Hematopoietic multipotent progenitor cell (in vitro differentiated cells): ENCODE results near the gene MICAL3. TPM values are rescaled to one million over a fixed set of nuclear protein-coding genes. Genes with fewer than 3 reads are reported as not detected.
"Not testable (repeated sequence)": the region's sequence is repeated elsewhere in the genome, so short reads cannot be mapped to it uniquely, and the experiment has no call there.

Experiments
- DNase-seq, 3 donors: peaks; one replicate each; pipeline ENCODE4 v3.0.0-alpha.2; 2011 to 2015; ENCODE audit warnings: low read depth in 2 of 3, low spot score in 2 of 3
- total RNA-seq: library from RNA; depleted of rRNA; stranded (reverse); fragments of >200 nt; gene quantifications from one replicate; pipeline ENCODE4 v1.2.3, GENCODE V29; 2012

MICAL3 gene
- total RNA-seq, 1 donor: 15.9 TPM

DNA sequence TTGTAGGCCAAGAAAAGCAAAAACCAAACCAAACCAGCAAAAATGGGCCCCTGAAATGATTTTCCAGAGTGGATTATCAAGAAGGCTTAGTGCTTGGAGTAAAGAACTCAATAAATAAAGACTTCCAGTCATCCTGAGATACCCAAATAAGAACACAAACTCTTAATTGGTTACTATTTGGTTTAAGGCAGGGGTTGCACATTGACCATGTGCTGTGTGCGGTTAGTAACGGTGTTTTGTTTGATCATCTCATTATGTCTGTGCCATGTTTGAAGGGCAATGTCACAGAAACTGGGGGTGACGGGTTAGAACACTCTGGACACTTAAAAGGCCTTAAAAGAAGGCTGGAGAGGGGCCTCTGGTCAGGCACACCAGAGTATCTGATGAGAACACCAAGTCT lies 9.7 kb upstream of the MICAL3 start:
- DNase-seq: no peak

DNA sequence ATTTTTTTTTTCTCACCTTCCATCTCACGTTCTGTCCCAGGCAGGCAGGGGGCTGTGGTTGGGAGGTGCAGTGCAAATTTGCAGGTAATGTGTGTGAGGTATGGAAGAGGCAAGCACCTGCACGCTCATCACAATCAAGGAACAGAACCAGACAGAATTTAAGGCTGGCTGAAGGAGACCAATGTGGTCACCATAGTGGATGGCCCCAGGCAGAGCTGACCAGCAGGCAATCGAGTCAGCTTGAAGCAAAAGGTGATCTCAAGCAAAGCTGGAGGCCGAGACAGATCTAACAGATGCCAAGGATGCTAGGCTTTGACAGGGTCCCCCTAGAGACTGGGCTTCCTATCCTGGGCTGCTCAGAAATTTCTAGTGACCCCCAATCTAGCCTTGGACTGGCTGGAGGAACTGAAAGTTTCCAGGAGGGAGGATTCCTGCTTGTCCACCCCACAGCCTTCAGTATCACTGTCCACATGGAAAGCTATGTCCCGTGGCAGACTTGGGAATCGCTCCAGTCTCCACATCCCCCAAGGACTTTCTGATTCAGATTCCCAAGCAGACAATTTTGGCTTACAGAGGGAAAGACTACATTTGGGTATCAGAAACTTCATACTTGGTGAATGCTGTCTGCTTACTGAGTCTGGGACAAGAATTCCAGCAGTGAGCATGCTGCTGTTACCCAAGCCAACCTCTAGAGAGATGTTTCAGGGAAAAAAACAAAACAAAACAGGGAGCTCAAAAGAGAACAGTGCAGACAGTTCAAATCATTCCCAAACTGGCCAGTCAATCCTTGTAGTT lies 9.0 kb upstream of the MICAL3 start:
- no peak for DNase-seq

DNA sequence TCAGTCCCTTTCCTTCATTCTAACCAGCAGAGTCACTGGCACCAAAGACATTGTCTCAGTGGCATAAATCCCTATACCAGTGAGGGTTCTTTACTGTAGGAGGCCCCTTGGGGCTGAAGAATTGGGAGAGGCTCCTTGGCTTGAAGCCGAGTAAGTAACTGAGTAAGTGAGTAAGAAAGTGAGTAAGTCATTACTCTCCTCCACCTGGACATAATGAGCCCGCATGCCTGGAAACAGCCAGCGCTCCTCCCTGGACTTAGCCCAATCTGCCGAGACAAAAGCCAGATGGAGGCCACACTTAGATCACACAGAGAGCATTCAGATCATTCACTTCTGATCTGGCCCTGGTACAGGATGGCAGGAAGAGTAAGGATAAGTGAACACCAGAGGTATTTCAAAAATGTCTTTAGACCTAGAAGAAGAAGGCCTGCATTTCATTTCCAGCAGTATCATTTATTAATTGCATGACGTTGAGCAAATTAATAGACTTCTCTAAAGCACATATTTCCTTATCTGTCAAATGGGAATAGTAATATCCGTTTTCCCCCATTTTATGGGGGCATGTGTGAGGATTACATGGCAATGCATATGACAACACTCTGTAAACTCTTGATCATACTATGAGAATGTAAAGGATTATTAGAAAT lies 8.2 kb upstream of the MICAL3 start:
- no peak for DNase-seq

DNA sequence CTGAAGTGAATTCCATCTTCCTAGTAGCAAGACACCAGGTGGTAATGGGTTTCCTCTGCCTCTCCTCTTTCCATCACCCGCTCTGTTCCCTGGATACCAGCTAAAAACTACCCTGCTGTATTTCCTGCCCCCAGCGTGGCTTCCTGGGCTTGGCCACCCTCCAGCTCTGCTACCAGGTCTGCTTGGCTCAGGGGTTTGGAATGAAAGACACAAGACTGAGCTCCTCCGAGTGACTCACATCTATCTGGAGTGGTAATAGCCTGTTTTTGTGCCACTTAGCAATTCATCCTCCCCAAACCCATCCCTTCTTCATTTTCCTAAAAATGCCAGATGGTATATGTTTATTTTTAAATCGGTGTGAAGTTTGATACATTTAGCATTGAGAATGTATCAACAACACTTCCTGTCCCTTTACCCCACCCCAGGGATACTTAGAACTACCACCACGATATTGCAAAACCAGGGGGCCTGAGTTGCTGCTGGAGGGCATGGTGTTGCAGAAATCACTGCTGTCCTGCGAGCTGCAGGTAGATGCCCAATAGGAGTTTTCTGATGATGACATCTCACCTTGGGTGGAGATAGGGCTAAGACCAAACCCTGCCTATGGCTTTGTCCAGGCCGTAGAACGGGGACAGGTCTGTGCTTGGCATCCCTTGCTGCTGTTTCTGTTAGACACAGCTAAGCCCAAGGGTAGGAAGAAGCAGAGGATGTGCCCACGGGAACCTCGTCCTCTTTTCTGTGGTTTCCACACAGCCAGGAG lies 7.5 kb upstream of the MICAL3 start:
- DNase-seq: no peak

DNA sequence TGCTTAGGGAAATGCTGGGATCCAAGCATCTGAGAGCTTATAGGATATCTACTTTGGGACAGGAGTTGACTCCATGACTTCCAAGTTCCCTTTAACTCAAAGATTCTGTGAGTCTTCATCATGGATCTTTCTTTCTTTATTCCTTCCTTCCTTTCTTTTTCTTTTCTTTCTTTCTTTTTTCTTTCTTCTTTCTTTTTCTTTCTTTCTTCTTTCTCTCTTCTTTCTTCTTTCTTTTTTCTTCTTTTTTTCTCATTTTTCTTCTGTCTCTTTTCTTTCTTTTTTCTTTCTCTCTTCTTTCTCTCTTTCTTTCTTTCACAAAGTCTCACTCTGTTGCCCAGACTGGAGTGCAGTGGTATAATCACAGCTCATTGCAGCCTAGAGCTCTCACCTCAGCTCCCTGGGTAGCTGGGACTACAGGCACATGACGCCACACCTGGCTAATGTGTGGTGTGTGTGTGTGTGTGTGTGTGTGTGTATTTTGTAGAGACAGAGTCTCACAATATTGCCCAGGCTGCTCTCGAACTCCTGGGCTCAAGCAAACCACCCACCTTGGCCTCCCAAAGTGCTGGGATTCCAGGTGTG lies 5.4 kb upstream of the MICAL3 start:
- DNase-seq: no peak

DNA sequence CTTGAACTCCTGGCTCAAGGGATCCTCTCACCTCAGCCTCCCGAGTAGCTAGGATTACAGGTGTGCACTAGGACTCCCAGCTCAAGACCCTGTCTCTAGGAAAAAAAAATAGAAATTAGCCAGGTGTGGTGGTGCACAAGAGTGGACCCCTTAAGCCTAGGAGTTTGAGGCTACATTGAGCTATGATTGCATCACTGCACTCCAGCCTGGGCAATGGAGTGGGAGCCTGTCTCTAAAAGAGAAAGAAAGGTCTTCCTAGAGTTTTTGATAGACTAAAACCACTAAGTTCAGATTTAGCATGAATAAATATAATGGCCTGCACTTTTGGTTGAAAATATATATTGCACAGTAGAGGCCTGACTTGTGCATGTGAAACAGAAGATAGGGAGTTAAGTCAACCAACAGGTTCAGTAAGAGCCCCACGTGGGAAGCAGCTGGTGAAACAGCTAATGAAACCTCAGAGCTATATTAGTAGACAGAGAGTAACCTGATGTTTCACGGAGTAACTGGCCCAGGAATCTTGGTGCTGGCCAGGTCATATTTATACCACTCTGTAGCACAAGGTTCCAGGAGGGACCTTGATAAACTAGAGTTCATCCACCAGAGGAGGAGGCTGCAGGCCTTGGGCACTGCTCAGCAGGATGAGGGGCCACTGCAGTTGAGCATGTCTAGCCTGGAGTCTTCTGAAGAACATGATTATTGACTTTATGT lies 4.6 kb upstream of the MICAL3 start:
- no peak for DNase-seq

DNA sequence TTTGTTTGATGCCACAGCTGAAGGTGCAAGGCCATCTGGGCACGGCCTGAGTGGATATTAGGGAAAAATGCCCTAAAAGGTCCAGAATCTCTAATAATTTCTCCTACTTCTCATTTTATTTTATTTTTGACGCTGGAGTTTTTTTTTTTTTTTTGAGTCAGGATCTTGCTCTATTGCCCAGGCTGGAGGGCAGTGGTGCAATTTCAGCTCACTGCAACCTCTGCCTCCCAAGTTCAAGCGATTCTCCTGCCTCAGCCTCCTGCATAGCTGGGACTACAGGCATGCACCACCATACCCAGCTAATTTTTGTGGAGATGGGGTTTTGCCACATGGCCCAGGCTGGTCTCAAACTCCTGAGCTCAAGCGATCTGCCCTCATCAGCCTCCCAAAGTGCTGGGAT lies 1.5 kb upstream of the MICAL3 start:
- not testable (repeated sequence) for DNase-seq

DNA sequence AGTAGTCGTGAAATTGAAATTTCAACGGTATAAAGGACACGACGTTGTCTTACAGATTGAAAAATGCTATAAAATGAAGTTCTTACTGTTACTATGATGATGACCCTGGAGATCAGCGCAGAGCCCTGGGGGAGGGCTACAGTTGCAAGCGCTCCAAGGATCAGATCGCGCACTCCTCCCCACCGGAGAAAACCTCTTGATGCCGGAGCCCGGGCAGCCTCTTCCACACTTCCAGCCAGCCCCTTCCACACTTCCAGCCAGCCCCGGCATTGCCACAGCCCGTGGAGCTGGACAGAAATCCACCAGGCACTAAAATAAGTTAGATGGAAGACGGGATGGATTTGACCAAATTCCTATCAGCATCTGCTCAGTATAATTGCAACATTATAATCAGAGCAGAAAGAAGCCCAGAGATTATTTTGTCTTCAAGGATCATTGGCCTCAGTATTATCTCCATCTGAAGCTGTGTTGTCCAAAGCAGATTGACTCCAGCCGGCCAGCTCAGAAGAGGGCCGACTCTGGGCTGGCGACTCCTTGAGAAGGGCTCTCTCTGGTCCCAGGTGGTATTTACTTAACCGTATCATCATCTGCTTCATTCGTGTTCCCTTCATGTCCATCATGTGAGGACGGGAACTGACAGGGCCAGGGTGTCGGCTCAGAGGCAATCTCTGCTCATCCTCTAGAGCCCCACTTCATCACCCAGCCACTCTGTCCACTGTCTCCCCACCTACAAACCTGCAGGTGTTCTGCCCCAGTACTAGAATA lies 777 bp upstream of the MICAL3 start:
- no peak for DNase-seq

DNA sequence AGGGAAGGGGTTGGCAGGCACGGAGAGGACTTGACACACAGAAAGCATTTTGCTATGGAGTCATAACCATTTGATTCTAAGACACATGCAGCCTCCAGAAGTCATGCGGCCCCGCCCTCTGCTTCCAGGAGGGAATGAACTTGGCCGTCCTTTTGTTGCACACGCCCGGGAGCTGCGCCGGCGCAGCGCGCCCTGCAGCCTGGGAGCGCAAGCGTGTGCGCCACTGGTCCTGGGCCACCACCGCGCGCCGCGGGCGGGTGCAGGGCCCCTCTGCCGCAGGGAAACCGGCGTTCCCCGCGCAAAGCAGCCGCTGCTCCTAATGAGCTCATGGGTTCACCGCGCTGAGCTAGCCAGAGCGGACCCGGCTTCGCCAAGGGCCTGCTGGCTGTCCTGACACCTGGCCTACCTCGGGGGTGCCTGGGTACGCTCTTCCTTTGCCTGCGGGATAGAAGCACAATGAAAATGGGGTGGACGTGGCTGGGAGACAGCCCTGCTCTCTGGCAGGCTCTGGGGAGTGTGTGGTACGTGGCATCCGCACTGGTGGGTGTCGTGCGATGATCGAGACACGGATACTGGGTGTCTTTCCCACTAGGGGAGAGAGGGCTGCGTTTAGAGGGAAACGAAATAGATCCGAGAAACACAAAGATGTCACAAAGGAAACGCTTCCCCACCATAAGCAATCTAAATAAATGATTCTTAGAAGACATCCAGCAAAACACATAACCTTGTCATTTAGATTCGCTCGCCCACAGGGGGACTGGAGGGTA lies 669 bp downstream of the MICAL3 start:
- DNase-seq: peak in 2 of 3 donors; percentile 38 to 41

DNA sequence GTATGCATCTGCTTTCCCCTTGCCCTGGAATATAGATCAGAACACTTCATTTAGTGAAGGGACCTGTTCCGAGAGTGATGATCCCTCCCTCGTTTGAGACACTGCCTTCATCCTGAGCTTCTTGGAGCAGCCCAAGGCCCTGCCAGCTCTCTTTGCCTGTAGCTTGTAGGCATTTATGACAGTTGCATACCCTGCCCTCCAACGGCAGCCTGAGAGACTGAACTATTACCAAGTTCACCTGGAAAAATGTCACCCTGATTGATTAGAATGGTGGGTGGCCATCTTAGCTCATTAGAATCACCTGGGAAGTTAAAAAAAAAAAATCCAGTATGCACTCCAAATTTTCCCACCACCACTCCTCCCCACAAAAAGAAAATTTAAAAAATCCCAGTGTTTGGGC lies 1.5 kb downstream of the MICAL3 start:
- no peak for DNase-seq

DNA sequence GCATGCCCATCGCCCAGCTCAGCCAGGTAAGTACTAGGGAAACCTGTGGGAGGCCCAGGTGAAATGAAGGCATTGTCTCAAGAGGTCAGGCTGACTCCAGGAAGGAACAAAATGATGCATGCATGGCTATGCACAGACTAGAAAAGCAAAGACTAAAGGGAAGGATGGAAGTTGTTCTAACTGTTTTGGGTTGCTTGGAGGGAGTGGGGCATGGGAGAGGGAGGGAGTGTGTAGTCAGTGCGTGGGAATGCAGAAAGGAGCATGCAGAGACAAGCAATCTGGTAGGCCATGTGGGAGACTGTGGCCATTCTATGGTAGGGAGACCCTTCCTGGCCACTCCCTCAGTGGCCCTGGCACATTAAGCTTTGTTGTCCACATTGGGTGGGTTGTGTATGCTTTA lies 2.9 kb downstream of the MICAL3 start:
- no peak for DNase-seq

DNA sequence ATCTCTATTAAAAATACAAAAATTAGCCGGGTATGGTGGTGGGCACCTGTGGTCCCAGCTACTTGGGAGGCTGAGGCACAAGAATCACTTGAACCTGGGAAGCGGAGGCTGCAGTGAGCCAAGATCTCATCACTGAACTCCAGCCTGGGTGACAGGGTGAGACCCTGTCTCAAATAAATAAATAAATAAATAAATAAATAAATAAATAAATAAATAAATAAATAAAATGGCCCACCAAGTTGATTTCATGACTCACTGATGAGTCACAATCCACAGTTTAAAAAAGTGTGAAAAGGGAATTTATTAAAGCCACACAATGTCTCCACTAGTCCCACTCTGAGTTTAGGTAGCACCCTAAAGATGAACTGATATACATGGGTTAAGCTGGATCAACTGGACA lies 3.6 kb downstream of the MICAL3 start:
- not testable (repeated sequence) for DNase-seq

DNA sequence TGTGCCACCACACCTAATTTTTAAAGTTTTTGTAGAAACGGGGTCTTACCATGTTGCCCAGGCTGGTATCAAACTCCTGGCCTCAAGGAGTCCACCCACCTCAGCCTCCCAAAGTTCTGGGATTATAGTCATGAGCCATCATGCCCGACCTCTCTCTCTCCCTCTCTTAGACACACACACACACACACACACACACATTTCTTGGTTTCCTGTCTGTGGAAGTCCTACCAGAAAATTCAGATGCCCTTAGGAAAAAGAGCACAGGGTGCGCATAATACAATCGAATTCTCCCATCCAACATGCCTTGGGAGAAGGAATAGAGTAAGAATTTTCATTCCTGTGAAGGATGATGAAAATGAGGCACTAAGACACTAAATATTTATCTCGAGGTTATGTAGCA lies 10.4 kb downstream of the MICAL3 start:
- no peak for DNase-seq

DNA sequence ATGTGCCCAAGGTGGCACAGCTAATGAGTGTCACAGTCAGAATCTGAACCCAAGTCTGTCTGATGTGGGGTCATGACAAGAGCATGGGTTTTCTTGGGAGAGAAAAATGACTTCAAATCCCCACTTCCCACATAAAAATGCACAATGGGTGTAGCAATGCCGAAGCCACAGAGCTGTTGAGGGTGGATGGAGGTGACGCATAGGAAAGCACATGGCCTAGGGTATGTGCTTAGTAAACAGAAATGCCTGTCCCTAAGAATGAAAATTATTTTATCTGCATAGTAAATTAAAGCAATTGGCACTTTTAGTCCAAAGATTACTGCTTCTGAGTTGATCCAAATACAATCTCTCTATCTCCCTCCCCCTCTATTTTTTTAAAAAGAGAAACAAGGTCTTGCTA lies 10.9 kb downstream of the MICAL3 start:
- no peak for DNase-seq

DNA sequence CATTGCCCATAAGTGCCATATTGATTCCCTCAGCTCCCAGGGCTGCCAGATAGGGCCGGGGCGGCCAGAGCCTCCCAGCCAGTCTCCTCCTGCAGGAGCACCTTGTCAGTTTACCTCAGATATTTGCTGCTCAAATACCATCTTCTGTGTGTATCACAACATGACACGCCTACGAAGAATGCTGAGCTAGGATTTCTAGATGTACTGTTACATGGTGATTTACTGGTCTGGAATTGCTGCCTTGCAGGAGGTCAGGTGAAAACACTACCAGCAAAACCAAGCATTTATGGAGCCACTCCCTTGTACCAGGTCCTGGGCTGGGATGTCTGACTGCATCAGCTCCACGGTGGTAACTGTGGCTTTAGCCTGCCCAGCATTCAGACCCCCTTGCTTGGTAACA lies 11.8 kb downstream of the MICAL3 start:
- DNase-seq: no peak

DNA sequence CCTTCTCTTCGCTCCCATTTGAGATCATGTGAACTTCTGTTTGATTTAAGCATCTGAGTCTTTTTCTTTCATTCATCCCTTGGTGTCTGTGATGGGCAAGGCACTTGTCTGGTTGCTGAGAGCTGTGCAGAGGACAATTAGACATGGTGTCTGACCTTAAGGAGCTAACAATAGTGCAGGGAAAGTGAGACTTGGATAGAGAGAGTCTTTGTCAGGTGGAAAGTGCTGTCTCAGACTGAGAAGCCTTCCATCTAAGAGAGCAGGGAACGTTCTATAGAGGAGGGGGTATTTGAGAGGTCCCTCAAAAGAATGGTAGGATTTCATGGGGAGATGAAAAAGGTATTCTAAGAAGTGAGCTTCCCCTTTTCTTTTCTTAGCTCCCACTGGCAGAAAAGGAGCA lies 14.1 kb downstream of the MICAL3 start:
- DNase-seq: no peak

DNA sequence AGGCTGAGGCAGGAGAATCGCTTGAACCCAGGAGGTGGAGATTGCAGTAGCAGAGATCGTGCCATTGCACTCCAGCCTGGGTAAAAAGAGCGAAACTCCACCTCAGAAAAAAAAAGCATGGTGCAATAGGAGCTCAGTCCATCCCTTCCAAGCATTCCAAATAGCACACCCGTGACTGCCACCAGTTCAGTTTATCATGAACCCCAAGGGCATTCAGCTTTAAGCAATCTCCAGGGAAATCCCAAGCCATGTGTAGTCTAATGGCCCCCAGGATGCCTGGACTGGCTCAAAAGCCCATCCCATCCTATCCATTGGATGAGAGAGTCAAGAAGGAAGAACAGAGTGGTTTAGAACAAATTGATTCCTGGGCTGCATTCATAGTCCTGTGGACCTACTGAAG lies 16.2 kb downstream of the MICAL3 start:
- DNase-seq: no peak

DNA sequence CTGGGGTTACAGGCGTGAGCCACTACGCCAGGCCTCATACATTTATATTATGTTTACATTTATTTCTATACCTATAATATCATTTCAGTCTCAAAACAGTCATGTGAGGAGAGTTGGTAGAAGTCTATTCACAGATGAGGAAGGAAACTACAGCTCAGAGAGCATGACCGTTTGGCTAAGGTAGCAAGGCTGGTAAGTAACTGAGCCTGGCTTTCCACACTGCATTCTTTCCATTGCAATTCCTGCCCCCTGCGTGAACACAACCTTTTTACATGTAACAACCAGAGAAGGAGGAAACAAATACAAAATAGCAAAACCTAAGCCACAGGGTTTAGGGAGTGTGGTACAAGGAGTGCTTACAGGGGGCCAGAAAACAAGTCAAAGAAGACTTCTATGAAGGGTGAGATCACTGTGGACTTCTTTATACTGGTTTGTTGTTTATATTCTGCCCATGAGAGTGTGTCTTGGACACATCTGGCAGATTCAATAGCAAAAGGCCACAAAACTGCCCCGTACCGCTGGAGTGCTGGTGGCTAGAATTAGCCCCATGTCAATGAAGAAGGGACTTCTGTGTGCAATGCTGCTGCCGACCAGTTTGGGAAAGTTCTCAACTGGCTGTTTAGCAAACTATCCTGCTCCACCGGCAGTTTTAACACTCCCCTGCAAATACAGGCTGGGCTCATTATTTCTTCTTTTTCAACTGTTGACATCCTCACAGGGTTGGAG lies 19.0 kb downstream of the MICAL3 start:
- DNase-seq: peak in 1 of 3 donors; percentile 19

DNA sequence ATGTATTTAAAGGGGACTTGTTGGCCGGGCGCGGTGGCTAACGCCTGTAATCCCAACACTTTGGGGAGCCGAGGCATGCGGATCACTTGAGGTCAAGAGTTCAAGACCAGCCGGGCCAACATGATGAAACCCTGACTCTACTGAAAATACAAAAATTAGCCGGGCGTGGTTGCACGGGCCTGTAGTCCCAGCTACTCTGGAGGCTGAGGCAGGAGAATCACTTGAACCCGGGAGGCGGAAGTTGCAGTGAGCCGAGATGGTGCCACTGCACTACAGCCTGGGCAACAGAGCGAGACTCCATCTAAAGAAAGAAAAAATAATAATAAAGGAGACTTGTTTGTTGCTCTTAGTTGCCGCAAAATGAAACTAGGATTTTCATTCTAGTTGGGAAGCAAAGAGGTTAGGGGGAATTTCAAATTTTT lies 22.5 kb downstream of the MICAL3 start:
- DNase-seq: not testable (repeated sequence)
